Pancreas (tissue), 10 donors: ENCODE results near the gene C1orf159. TPM values are rescaled to one million over a fixed set of nuclear protein-coding genes. Genes with fewer than 3 reads are reported as not detected.
"Not testable (repeated sequence)": the region's sequence is repeated elsewhere in the genome, so short reads cannot be mapped to it uniquely, and the experiment has no call there.

Experiments used
- ATAC-seq, 4 donors: fragments of 200-7000 bp; cut with Tn5 transposase; one replicate each; pipeline versions ENCODE4 v1.8.0 to v1.9.1; 2020; ENCODE audit warnings: mild to moderate bottlenecking in 4 of 4, moderate library complexity in 4 of 4
- DNase-seq, 6 donors: peaks; one replicate each; pipeline ENCODE4 v3.0.0-alpha.2; 2020
- FAIRE-seq: peaks from 2 replicates; lab custom pipeline; 2012; peaks lifted over from hg19 to GRCh38; lab: Jason Lieb, UNC
- H3K27ac ChIP-seq, 4 donors: fragments of 200-600 bp; sonication (generic); 1 replicate in 3 of 4; 2 replicates in 1 of 4; pipeline versions ENCODE4 v1.5.0 to v1.8.0; 2020
- H3K27me3 ChIP-seq, 4 donors: fragments of 200-600 bp; one replicate each; pipeline ENCODE4 v1.8.0; 2021
- H3K36me3 ChIP-seq, 3 donors: fragments of 200-600 bp; sonication (generic) in 1 of 3; one replicate each; pipeline versions ENCODE4 v1.5.0 to v1.8.0; 2020 to 2021
- H3K4me1 ChIP-seq, 3 donors: fragments of 200-600 bp; one replicate each; pipeline ENCODE4 v1.8.0; 2021
- H3K4me3 ChIP-seq, 4 donors: fragments of 200-600 bp; sonication (generic) in 2 of 4; one replicate each; pipeline versions ENCODE4 v1.5.0 to v1.8.0; 2020 to 2021
- H3K9me3 ChIP-seq, 4 donors: fragments of 200-600 bp; one replicate each; pipeline ENCODE4 v1.8.0; 2021
- CTCF ChIP-seq, 4 donors: fragments of 200-600 bp; sonication (generic) in 3 of 4; IDR thresholded peaks; one replicate each; pipeline versions ENCODE4 v1.5.0 to v1.8.0; 2021; ENCODE audit warnings: antibody characterized with exemption in 4 of 4
- WGBS, 2 donors: extraction: QIAGEN DNeasy Blood & Tissue Kit; methylation state at CpG; one replicate each; pipeline ENCODE4 v1.1.7; 2013; 5-methylcytosine and 5-hydroxymethylcytosine counted together
- intact Hi-C, 3 donors: fragments of 100-400 bp; cut with DNase I; formaldehyde crosslinking; loops; one replicate each; pipeline versions ENCODE4 v1.11.1 to v1.14.2; 2022
- polyA plus RNA-seq, 2 donors: library from polyadenylated mRNA; stranded (reverse); fragments of 200-250 nt; gene quantifications; one replicate each; pipeline ENCODE4 v1.2.3, GENCODE V29; 2013
- total RNA-seq, 6 donors: library from RNA; stranded (reverse); fragmentation: NEBNext Ultra II Directional in 4 of 6; extraction: Animal tissue kit (Norgen Biotek cat#: 25700) in 4 of 6; gene quantifications; one replicate each; pipeline versions ENCODE4 v1.2.1 to v1.2.4, GENCODE V29; 2021 to 2023
- donor health status: healthy with polysubstance abuse.
- donor health status: DM: no; HTN: no; CAD: no; lungs with moderate emphysema.
- donor health status: DM: no; HTN: no; CAD: no.
- donor health status: control.
- donor health status: control.
- donor health status: Bipolar disorder and iron deficiency.
- donor health status: DM: yes; HTN: yes; CAD: no.
- donor health status: DM: no; HTN: no; CAD: no.
- donor health status: DM: no; HTN: no; CAD: no.
- donor health status: DM: yes; HTN: yes; CAD: no.

C1orf159 gene
- total and polyA plus RNA-seq, 8 donors: 3.0 to 30.7 (median 4.9) TPM

- Histone ChIP-seq H3K4me1 (no peaks in the 10 kb centered on the region), H3K27me3 (no peaks in the 10 kb centered on the region), H3K9me3 (no peaks in the 10 kb centered on the region), H3K4me3 (no peak overlapping the region), H3K27ac (no peak overlapping the region), H3K36me3 (no peaks in the 10 kb centered on the region)
- DNase-seq: peak in 2 of 6 donors; percentile 14 to 24
- TF ChIP-seq CTCF (IDR thresholded peaks at IDR 0.05): no peak
- WGBS, 2 donors: 85 to 88% methylated on average over 29 of the region's 29 CpGs
- intact Hi-C loops: loop anchor here in 1 of 3 donors (10.0 kb wide), 1 partner anchor 76 kb away; no protein-coding TSS in a partner anchor
- no peak for FAIRE-seq
- ATAC-seq: no peak
Observed at GRCh38 chr1:1110561-1110971, 5.3 kb downstream of the C1orf159 start.

- Histone ChIP-seq H3K36me3 (no peaks in the 10 kb centered on the region), H3K4me3 (no peak overlapping the region), H3K27me3 (no peaks in the 10 kb centered on the region), H3K9me3 (no peaks in the 10 kb centered on the region), H3K27ac (no peak overlapping the region), H3K4me1 (no peaks in the 10 kb centered on the region)
- FAIRE-seq (no peak), ATAC-seq (peak in 1 of 4 donors; percentile 12), DNase-seq (peak in 1 of 6 donors; percentile 37)
- no peak for TF ChIP-seq CTCF (IDR thresholded peaks at IDR 0.05)
- WGBS, 2 donors: 80 to 83% methylated on average over 14 of the region's 14 CpGs
- intact Hi-C loops: loop anchor here in 1 of 3 donors (10.0 kb wide), 1 partner anchor 75 kb away; no protein-coding TSS in a partner anchor
Observed at GRCh38 chr1:1109743-1110142, 6.1 kb downstream of the C1orf159 start.

GRCh38 chr1:1106510-1107221 lies 9.2 kb downstream of the C1orf159 start:
- Histone ChIP-seq H3K9me3 (no peaks in the 10 kb centered on the region), H3K4me1 (no peaks in the 10 kb centered on the region), H3K36me3 (no peaks in the 10 kb centered on the region), H3K27me3 (no peaks in the 10 kb centered on the region), H3K27ac (no peak overlapping the region), H3K4me3 (no peak overlapping the region)
- DNase-seq (peak in 2 of 6 donors; percentile 45 to 48), FAIRE-seq (no peak), ATAC-seq (no peak)
- intact Hi-C loops: no loop called here
- WGBS, 2 donors: 96% methylated on average over 29 to 31 of the region's 31 CpGs
- no peak for TF ChIP-seq CTCF (IDR thresholded peaks at IDR 0.05)

- H3K36me3 ChIP-seq, intact Hi-C loops, ATAC-seq, H3K27me3 ChIP-seq, H3K9me3 ChIP-seq, H3K4me3 ChIP-seq, FAIRE-seq, H3K27ac ChIP-seq, H3K4me1 ChIP-seq: not testable (repeated sequence)
- DNase-seq: peak in 1 of 6 donors; percentile 9
- 75 to 82% methylated on average over 6 of the region's 6 CpGs for WGBS, 2 donors
Observed at GRCh38 chr1:1104152-1104551, 11.7 kb downstream of the C1orf159 start.

- intact Hi-C loops: no loop called here
- no peaks in the 10 kb centered on the region for H3K4me1 ChIP-seq
- no peak overlapping the region for H3K4me3 ChIP-seq
- H3K9me3 ChIP-seq: no peaks in the 10 kb centered on the region
- DNase-seq: peak in 1 of 6 donors; percentile 2
- no peak for TF ChIP-seq CTCF (IDR thresholded peaks at IDR 0.05)
- no peak overlapping the region for H3K27ac ChIP-seq
- no peaks in the 10 kb centered on the region for H3K27me3 ChIP-seq
- WGBS, 2 donors: 83 to 86% methylated on average over 7 of the region's 7 CpGs
- ATAC-seq: no peak
- no peak for FAIRE-seq
- no peaks in the 10 kb centered on the region for H3K36me3 ChIP-seq
Observed at GRCh38 chr1:1101503-1101902, 14.4 kb downstream of the C1orf159 start.
